Activated CD8-positive, alpha-beta memory T cell treated with anti-CD3 and anti-CD28 coated beads for 4 hours (primary cell): ENCODE measurements around the gene GALNT12.

Experiments
- DNase-seq, 2 donors: peaks; one replicate each; pipeline ENCODE4 v3.0.0-alpha.2; 2020; ENCODE audit warnings: low read depth in 2 of 2

Gene GALNT12

DNA sequence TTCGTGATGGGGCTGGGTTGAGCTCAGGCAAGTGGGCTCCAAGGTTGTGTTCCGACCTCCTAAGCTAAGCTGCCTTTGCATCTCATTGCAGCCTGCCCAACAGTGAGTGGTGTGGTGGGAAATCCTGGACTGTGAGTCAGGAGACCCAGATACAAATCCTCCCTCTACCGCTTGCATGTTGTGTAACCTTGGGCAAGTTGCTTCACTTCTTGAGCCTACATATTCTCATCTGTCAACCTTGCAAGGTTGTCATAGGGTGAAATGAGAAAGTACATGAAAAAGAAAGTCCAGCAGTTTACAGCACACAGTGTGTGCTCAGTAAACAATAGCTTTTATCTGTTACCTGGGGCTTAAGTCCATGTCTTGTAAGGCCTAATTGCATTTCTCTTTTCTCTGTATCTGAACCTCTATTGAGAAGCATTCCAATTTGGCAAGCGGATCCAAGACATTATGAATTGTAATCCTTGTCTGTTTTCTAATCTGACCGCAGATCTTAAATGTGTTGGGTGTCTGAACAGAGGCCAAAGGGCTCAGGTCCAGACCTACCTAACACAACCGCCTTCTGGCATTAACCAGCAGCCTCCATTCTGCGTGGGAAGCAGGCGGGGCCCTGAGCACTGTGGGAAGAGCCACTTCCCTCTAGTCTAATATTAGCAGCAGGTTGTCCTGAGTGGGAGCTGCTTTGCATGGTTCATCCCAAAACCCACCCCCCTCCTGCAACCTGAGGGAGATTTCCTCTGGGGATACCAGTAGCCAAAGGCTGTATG is 1.8 kb upstream of the GALNT12 start:
- no peak for DNase-seq

DNA sequence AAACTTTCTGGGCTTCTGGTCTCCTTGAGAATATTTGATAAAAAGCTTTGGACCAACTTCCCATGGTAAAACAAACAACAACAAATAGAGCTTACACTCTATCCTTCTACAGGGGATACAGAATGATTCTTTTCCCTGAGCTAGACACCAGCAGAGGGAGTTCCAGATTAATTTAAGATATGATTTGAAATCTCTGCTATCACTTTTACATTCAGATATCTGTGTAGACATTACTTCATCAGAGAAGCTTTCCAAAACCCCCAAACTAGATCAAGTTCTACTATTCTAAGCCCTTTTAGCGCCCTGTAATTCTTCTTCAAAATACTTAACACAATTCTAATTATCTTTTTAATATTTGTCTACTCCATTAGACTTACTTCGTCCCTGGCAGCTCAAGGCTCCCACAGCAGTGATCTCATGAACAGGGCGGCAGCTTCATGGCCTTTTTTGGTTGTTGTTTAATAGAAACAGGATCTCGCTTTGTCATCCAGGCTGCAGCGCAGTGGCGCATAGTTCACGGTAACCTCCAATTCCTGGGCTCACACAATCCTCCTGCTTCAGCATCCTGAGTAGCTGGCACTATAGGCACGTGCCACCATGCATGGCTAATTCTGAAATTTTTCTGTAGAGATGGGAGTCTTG is 955 bp upstream of the GALNT12 start:
- DNase-seq: no peak

DNA sequence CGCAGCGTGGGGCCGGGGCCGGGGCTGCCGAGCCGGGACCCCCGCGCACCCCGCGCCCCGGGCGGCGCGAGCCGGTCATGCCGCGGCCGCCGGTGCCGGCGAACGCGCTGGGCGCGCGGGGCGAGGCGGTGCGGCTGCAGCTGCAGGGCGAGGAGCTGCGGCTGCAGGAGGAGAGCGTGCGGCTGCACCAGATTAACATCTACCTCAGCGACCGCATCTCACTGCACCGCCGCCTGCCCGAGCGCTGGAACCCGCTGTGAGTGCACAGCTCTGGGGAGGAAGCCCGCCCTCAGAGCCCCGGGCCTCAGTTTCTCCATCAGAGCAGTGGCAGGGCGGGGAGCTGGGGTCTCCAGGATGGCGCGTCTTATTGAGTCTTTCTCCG is 335 bp downstream of the GALNT12 start:
- DNase-seq: no peak

DNA sequence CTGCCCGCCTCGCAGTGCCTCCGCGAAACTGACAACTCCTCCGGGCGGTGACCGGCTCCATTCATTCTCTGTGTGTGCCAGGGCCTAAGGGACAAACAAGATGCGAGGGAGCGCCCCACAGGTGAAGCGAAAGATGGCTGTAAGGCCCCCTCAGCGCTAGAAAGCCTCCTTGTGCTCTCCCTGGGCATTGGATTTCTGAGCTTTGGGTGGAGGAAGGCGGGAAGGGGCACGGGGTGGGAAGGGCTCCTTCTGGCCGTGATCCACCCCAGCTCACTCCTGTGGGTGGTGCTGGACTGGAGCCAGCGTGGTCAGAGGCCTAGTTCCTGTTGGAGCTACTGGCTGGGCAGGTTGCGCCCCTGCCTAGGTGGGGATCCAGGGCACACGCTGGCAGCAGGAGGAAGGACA is 943 bp downstream of the GALNT12 start:
- DNase-seq: no peak

DNA sequence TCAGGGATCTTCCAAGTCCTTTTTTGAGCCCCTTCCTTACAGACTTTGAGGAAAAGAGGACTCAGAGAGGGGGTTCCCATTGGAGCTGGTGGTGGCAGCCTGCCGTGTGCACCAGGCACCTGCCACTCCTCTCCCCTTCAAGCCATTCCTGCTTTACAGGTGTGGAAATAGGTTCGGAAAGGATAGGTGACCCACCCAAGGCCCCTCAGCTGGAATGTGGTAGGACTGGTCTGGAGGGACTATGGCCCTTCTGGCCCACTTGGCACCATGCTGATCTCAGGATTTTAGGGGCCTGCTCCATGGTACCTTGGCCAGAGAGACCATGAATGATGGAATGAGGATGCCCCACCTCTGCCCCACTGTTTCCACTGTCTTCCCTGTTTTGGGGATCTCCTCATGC is 1.4 kb downstream of the GALNT12 start:
- DNase-seq: no peak

DNA sequence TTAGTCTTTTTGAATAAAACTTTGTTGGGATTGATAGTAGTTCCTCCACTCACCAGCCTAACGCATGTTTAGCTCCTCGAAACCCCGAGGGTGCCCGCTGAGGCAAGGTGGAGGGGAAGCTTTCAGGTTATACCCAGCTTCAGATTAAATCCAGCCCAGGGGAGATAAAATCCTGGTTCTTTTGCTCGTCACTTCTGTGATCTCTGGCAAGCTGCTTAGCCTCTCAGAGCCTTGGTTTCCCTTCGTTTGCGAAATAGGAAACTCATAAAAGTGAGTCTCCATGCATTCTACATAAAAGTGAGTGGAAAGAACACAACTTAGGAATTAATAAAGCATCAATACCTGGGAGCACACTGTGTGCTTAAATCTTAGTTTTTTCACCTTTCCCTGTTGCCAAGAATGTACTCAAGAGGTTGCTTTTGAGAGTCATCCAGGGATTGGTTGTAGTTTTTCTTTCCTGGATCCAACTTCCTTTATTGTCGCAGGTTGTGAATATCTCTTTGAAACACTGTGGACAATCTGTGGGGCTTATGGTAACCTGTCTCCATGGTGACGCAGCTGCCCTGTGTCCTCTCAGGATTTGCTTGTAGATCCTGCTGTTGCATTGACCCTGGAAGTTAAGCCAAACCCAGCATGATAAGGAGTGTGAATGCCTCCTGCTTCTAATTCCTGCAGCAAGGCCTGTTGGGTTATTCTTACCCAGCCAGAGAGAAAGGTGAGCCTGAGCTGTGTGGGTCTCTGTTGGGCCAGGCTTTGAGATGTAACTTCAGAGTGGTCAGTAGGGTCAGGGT is 2.0 kb downstream of the GALNT12 start:
- DNase-seq: no peak

DNA sequence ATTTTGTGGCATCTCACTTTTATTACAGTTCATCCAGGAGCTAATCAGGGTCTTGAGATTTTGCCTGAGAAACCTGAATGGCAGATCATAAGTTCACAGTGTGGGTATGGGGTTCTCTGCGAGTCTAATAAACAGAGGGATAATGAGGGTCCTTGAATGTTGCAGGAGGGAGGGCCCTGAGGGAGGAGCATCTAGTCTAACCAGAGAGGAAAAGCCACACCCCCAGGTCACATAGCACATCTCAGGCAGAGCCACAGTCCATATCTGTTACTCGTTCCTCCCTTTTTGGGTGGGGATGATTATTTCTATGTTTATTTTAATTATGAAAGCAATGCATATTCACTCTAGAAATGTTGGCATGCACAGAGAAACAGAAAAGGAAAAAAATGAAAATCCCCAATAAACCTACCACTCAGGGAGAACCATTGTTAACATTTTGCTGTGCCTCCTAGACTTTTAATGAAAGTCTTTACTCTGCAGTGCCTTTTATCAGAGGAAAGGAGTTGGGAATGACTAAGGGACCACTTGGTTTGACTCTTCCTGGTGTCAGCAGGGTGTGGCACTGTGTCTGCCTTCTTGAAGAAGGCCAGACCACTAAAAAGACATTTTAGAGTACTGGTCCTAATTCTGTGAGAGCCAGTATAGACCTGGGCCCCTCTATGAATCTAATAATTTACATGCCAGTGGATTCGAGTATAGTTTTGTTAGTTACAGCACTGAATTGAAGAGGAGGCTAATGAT is 2.8 kb downstream of the GALNT12 start:
- no peak for DNase-seq

DNA sequence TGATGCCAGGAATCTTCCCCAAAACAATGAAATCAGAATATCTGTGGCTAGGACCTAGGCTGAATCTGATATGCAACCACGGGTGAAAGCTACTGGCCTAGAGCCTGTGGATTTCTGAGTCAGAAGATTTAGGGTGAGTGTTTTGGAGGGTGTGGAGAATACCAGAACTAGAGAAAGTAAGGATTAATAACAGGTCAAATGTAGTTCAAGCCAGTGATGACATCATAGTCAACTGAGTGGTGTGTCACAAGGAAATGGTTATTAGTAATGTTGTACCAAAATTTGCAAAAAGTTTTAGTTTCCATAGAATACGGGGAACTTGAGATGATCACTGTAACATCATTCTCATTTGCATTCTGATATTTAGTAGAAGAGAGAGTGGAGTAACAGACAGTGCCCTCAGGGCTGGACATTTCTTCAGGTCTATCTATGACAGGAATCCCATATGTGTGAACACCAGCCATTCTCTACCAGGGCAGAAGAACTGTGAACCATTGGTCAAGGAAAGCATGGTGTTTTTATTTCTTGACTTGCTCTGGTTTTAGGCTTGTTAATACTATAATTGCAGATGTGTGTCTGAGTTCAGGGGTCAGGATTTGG is 3.7 kb downstream of the GALNT12 start:
- no peak for DNase-seq

DNA sequence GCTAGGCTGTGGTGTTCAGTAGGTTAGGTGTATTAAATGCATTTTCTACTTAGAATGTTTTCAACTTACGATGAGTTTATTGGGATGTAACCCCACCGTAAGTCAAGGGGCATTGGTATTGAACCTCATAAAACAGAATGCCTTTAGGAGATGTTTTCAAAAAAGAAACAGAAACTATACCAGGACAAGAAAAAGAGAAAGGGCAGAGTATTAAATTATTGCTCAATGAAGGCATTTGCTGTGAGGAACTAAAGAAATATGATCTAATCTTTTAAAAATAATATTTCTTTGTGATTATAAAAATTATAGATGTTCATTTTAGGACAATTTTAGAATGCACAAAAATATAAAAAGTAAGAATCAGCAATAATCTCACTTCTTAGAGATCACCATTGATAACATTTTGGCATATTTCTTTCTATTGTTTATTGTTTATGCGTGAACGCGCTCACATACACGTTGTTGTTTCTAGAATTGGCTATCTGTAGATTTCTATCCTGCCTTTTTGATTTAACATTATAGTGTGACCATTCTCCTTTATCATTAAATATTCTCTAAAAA is 8.0 kb downstream of the GALNT12 start:
- DNase-seq: no peak

DNA sequence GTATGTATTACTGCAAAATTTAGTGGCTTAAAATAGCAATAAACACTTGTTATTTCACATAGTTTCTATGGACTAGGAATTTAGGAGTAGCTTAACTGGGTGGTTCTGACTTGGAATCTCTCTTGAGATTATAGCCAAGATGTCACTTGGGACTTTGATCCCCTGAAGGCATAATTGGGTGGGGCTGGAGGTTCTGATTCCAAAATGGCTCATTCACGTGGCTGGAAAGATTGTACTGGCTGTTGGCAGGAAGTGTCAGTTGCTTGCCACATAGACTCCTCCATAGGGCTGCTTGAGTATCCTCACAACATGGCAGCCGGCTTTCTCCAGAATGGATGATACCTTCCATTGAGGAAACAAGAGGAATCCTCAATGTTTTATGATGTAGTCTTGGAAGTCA is 11.3 kb downstream of the GALNT12 start:
- DNase-seq: no peak

DNA sequence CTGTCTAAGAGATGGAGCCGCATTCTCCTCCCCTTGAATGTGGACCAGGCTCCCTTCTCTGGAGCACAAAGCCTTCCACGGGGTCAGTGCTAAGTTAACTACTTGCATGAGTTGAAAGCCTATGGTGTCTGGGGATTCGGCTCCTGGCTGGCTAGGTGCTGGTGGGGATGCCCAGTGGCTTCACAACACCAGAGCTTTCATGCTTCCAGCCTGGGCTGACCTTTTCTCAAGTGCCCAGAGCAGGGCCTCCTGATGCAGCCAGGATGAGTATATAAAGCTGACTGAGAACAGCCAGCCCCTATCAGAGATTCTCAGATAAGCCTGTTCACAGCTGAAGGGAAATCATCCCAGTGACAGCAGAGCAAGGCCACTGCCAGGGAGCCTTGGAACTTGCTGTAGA is 11.8 kb downstream of the GALNT12 start:
- no peak for DNase-seq

DNA sequence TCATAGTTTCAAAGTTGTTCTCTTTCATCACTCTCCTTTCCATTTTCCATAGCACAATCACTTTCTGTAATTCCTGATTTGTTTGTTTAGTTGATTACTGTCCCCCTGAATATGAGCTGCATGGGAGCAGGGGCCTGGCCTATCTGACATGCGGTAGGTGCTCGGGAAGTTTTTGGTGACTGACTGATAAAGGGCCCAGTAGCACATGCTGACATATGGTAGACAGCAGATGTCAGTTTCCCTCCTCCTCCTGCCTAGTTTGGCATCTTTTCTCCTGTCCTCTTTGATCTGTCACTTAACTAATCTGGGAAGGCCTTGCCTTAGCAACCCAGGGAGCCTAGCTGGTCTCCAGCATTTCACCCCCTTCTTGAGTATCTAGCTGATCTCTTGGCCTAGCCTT is 14.4 kb downstream of the GALNT12 start:
- no peak for DNase-seq

DNA sequence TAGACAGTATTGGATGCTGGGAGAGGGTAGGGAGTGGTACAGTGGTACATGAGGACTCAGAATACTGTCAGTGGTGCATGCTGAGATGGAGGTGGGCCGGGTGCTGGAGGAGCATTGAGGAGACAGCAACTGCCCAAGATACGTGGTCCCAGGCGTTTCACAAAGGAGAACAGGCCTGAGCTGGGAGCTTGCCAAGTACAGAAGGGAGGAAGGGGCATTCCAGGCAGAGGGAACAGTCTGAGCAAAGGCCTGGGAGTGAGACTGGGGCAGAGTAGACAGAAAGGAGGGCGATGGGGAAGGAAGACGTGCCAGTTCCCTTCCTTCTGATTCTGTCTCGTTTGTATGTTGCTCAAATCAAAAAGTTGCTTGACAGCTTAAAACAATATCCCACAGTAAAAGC is 15.2 kb downstream of the GALNT12 start:
- no peak for DNase-seq

DNA sequence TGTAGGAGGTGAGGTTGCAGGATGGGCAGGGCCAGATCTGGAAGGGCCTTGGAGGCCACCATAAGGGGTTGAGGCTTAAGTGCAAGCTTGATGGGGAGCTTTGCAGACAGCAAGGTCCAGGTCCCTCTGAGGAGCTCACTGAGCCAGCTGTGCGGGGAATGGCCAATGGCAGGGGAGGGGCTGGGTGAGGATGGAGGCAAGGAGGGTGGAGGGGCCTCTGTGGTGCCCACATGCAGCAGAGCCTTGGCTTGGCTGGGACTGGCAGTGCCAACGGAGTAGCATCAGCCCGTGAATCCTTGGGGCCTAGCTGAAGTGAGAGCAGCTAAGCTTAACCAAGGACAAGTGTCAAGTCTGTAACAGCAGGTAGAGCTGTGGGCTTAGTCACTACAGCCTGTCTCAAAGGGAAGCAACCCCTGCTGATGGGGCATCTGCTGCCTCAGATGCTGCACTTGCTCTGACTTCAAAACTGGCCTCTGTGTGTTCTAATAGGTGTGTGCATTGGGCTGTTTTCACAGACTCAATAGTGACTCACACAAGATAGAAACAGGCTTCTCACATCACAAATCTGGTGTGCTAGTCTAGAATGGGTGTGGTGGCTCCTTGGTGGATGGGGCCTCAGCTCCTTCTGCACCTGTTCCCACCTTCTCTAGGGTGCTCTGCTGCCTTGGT is 16.3 kb downstream of the GALNT12 start:
- no peak for DNase-seq

DNA sequence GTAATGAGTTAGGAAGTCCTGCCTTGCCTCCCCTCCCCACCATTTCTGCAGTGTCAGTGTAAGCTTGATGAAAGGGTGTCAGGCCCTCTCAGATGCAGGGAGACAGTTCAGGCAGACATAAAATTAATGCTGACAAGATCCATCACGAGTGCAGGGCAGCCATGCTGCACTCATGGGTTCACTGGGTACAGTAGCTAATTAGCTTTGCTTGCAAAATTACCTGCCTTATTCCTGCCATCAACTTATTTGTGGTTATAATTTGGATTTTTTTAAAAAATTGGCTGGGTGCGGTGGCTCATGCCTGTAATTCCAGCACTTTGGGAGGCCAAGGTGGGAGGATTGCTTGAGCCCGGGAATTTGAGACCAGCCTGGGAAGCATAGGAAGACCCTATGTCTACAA is 17.9 kb downstream of the GALNT12 start:
- no peak for DNase-seq

DNA sequence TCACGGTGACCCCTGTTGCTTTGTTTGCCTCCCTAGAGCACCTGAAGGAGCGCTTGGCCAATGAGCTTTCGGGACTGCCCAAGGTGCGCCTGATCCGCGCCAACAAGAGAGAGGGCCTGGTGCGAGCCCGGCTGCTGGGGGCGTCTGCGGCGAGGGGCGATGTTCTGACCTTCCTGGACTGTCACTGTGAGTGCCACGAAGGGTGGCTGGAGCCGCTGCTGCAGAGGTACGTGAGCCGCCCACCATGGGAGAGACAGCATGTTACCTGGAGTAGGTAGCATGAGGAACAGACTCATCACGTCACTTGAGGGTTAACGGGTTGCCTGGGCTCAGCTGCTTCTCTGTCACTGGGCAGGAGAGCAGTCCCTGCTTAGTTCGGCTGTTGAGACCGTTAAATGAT is 19.2 kb downstream of the GALNT12 start:
- DNase-seq: no peak

DNA sequence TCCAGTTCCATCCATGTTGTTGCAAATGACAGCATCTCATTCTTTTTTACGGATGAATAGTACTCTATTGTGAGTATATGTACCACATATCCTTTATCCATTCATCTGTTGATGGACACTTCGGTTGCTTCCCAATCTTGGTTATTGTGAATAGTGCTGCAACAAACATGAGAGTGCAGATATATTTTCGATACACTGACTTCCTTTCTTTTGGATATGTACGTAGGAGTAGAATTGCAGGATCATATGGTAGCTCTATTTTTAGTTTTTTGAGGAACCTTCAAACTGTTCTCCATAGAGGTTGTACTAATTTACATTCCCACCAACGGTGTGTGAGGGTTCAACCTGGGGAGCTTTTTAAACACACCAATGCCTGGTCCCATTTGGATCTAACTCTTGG is 22.3 kb downstream of the GALNT12 start:
- DNase-seq: no peak

DNA sequence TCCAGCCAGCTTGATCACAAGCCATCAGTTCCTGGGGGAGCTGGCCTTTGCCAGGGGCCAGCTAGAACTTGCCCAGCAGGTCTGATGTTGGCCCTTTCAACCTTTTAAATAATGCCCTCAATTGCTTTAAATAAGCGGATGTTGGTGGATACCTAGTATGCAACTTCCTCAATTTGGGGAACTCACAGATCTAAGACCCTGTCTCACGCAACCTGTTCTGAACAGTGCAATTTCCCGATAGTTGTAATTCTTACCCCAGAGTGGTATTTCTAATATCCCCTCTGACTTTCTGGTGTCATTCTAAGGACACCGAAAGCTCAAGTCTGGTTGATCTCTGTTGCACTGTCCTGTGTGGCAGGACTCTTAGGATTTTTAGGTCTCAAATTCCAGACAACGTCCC is 23.1 kb downstream of the GALNT12 start:
- DNase-seq: no peak

DNA sequence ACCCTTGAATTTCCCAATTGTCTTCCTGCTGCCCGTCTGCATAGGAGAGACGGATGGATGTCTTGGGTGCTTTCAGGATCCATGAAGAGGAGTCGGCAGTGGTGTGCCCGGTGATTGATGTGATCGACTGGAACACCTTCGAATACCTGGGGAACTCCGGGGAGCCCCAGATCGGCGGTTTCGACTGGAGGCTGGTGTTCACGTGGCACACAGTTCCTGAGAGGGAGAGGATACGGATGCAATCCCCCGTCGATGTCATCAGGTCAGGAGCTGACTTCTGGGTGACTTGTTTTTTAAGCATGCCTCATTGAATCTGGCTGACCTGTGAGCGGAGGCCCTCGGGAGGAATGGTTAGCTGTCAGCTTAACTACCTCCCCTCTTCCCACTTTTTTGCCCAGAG is 24.2 kb downstream of the GALNT12 start:
- no peak for DNase-seq

DNA sequence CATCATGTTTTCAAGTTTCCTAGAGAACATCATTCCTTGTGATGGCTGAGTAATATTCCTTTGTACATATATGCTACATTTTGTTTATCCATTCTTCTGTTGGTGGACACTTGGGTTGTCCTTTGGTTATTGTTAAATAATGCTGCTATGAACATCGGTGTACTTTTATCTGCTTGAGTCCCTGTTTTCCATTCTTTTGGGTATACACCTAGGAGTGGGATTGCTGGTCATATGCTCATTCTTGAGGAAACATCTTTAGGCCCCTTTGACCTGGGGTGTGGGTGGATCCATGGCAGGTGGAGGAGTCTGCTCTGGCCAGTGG is 25.3 kb downstream of the GALNT12 start:
- DNase-seq: no peak
